Spleen (tissue), 11 donors: ENCODE data around the gene PCGF3. TPM values are rescaled to one million over a fixed set of nuclear protein-coding genes. Genes with fewer than 3 reads are reported as not detected.

Experiments used
- DNase-seq: peaks from one replicate; pipeline ENCODE4 v3.0.0-alpha.2; 2020
- H3K27ac ChIP-seq, 8 donors: fragments of 200-600 bp; sonication (generic) in 7 of 8; 1 replicate in 4 of 8; 2 replicates in 4 of 8; pipeline versions ENCODE4 v1.5.0 to v1.8.0; 2016 to 2021; ENCODE audit warnings: inconsistent platforms in 4 of 8, mild to moderate bottlenecking in 4 of 8, moderate library complexity in 1 of 8
- H3K27me3 ChIP-seq, 7 donors: fragments of 200-600 bp; sonication (generic) in 6 of 7; replicated peaks in 1 of 7; 1 replicate in 4 of 7; 2 replicates in 3 of 7; pipeline versions ENCODE4 v1.5.0 to v1.8.0; 2016 to 2021; ENCODE audit warnings: inconsistent platforms in 3 of 7, mild to moderate bottlenecking in 1 of 7
- H3K36me3 ChIP-seq, 6 donors: fragments of 200-600 bp; sonication (generic) in 5 of 6; 1 replicate in 4 of 6; 2 replicates in 2 of 6; pipeline versions ENCODE4 v1.5.0 to v1.8.0; 2016 to 2021; ENCODE audit warnings: inconsistent platforms in 2 of 6
- H3K4me1 ChIP-seq, 6 donors: fragments of 200-600 bp; sonication (generic) in 5 of 6; 1 replicate in 3 of 6; 2 replicates in 3 of 6; pipeline versions ENCODE4 v1.5.0 to v1.8.0; 2016 to 2021; ENCODE audit warnings: inconsistent platforms in 3 of 6
- H3K4me3 ChIP-seq, 8 donors: fragments of 200-600 bp; sonication (generic) in 7 of 8; 1 replicate in 4 of 8; 2 replicates in 4 of 8; pipeline versions ENCODE4 v1.5.0 to v1.8.0; 2016 to 2021; ENCODE audit warnings: inconsistent platforms in 4 of 8, mild to moderate bottlenecking in 4 of 8, moderate library complexity in 2 of 8
- H3K9me3 ChIP-seq, 8 donors: fragments of 200-600 bp; sonication (generic) in 7 of 8; 1 replicate in 4 of 8; 2 replicates in 4 of 8; pipeline versions ENCODE4 v1.5.0 to v1.8.0; 2016 to 2021; ENCODE audit warnings: inconsistent platforms in 4 of 8
- CTCF ChIP-seq, 11 experiments: fragments of 200-600 bp in 7 of 11; fragments of 450-650 bp in 4 of 11; sonication (generic) in 4 of 11; IDR thresholded peaks in 8 of 11; conservative IDR thresholded peaks in 3 of 11; 1 replicate in 7 of 11; 2 replicates in 4 of 11; pipeline versions ENCODE4 v1.4.0 to v1.8.0; 2016 to 2021; ENCODE audit warnings: antibody characterized with exemption in 11 of 11, inconsistent platforms in 4 of 11, mild to moderate bottlenecking in 1 of 11
- POLR2A ChIP-seq, 3 donors: fragments of 450-650 bp; IDR thresholded peaks; one replicate each; pipeline ENCODE4 v1.5.1; 2017; ENCODE audit warnings: antibody characterized with exemption in 3 of 3, mild to moderate bottlenecking in 1 of 3
- POLR2AphosphoS5 ChIP-seq, 3 donors: sonication (generic); formaldehyde crosslinking; IDR thresholded peaks; one replicate each; pipeline ENCODE4 v1.5.1; 2017; ENCODE audit warnings: antibody characterized with exemption in 3 of 3
- WGBS, 5 donors: extraction: QIAGEN DNeasy Blood & Tissue Kit in 3 of 5; methylation state at CpG; one replicate each; pipeline versions ENCODE4 v1.1.5 to v1.1.7; 2013 to 2018; 5-methylcytosine and 5-hydroxymethylcytosine counted together
- intact Hi-C: fragments of 100-400 bp; cut with DNase I; formaldehyde crosslinking; loops from one replicate; pipeline ENCODE4 v1.15.0; 2023; ENCODE audit warnings: low total_unique reads
- polyA plus RNA-seq, 3 donors: library from polyadenylated mRNA; stranded (reverse); fragments of 200-250 nt; gene quantifications; one replicate each; pipeline ENCODE4 v1.2.1, GENCODE V29; 2013
- total RNA-seq, 7 donors: library from RNA; depleted of rRNA in 3 of 7; stranded (reverse); fragments of >200 nt in 3 of 7; fragmentation: NEBNext Ultra II Directional in 4 of 7; extraction: Animal tissue kit (Norgen Biotek cat#: 25700) in 4 of 7; gene quantifications; one replicate each; pipeline versions ENCODE4 v1.1.0 to v1.2.1, GENCODE V29; 2016 to 2021
- donor health status: healthy with polysubstance abuse.
- donor health status: DM: no; HTN: no; CAD: no; lungs with moderate emphysema.
- donor health status: DM: no; HTN: no; CAD: no.
- donor health status: Bipolar disorder and iron deficiency.
- donor health status: healthy.
- donor health status: DM: no; HTN: no; CAD: no.
- donor health status: DM: yes; HTN: yes; CAD: no.

Gene PCGF3
- total and polyA plus RNA-seq, 10 donors, result 29.7 to 102 (median 69.4) TPM

GRCh38 chr4:793941-794621 is 88.4 kb downstream of the PCGF3 start:
- TF ChIP-seq POLR2AphosphoS5 (IDR thresholded peaks at IDR 0.05) (no peak), CTCF (IDR thresholded peaks at IDR 0.05 in 8 of 11, conservative IDR thresholded peaks at IDR 0.05 in 3 of 11) (no peak), POLR2A (IDR thresholded peaks at IDR 0.05) (no peak)
- intact Hi-C loops, result no loop called here
- Histone ChIP-seq H3K27ac (no peak overlapping the region), H3K4me1 (peaks cover 3 to 54% (median 44%) of the 10 kb centered on the region in 6 donors), H3K9me3 (no peaks in the 10 kb centered on the region), H3K27me3 (peaks cover 6 to 83% (median 50%) of the 10 kb centered on the region in 7 donors), H3K4me3 (no peak overlapping the region), H3K36me3 (no peaks in the 10 kb centered on the region)
- 28 to 41% (median 32%) methylated on average over 9 to 19 of the region's 19 CpGs for WGBS, 5 donors
- no peak for DNase-seq

GRCh38 chr4:794900-795725 is 89.5 kb downstream of the PCGF3 start:
- H3K27me3 ChIP-seq, result peaks cover 6 to 73% (median 50%) of the 10 kb centered on the region in 7 donors
- peak; percentile 69 for DNase-seq

GRCh38 chr4:795726-796119 is 90.1 kb downstream of the PCGF3 start:
- 18 to 44% (median 22%) methylated on average over 9 to 20 of the region's 20 CpGs for WGBS, 5 donors
- Histone ChIP-seq H3K4me3 (peak overlapping the region in 2 of 8 donors; percentile 14 to 60), H3K27ac (no peak overlapping the region), H3K27me3 (peaks cover 6 to 67% (median 50%) of the 10 kb centered on the region in 7 donors), H3K9me3 (no peaks in the 10 kb centered on the region), H3K36me3 (no peaks in the 10 kb centered on the region), H3K4me1 (peaks cover 3 to 44% (median 39%) of the 10 kb centered on the region in 6 donors)
- intact Hi-C loops, result no loop called here
- DNase-seq, result no peak
- TF ChIP-seq POLR2A (IDR thresholded peaks at IDR 0.05) (no peak), POLR2AphosphoS5 (IDR thresholded peaks at IDR 0.05) (no peak), CTCF (IDR thresholded peaks at IDR 0.05 in 8 of 11, conservative IDR thresholded peaks at IDR 0.05 in 3 of 11) (no peak)

More at GRCh38 chr4:794900-795725, 89.5 kb downstream of the PCGF3 start:
- H3K27ac ChIP-seq, result no peak overlapping the region
- peaks cover 3 to 44% (median 39%) of the 10 kb centered on the region in 6 donors for H3K4me1 ChIP-seq
- H3K4me3 ChIP-seq, result peak overlapping the region in 6 of 8 donors; percentile 4 to 60 (median 21)
- no peaks in the 10 kb centered on the region for H3K36me3 ChIP-seq
- intact Hi-C loops, result no loop called here
- 3 to 18% (median 5%) methylated on average over 18 to 71 of the region's 71 CpGs for WGBS, 5 donors
- no peaks in the 10 kb centered on the region for H3K9me3 ChIP-seq
- TF ChIP-seq POLR2A (IDR thresholded peaks at IDR 0.05) (no peak), POLR2AphosphoS5 (IDR thresholded peaks at IDR 0.05) (no peak), CTCF (IDR thresholded peaks at IDR 0.05 in 8 of 11, conservative IDR thresholded peaks at IDR 0.05 in 3 of 11) (no peak)

- intact Hi-C loops, result no loop called here
- no peak for DNase-seq
- 92 to 97% (median 92%) methylated on average over 17 of the region's 17 CpGs for WGBS, 5 donors
- Histone ChIP-seq H3K27me3 (peaks cover 6 to 66% (median 48%) of the 10 kb centered on the region in 7 donors), H3K36me3 (no peaks in the 10 kb centered on the region), H3K4me3 (no peak overlapping the region), H3K9me3 (peaks cover 0 to under 1% (median 0%) of the 10 kb centered on the region in 8 donors), H3K27ac (no peak overlapping the region), H3K4me1 (peaks cover 3 to 44% (median 39%) of the 10 kb centered on the region in 6 donors)
- TF ChIP-seq CTCF (IDR thresholded peaks at IDR 0.05 in 8 of 11, conservative IDR thresholded peaks at IDR 0.05 in 3 of 11) (no peak), POLR2A (IDR thresholded peaks at IDR 0.05) (no peak), POLR2AphosphoS5 (IDR thresholded peaks at IDR 0.05) (no peak)
These were observed 90.6 kb downstream of the PCGF3 start for GRCh38 chr4:796206-796605.
